TTC549 (cell line): ENCODE results near the gene AGPAT3.

Experiments used
- FAIRE-seq: peaks from 2 replicates; lab custom pipeline; 2012; peaks lifted over from hg19 to GRCh38; lab: Jason Lieb, UNC

The AGPAT3 gene

GRCh38 chr21:43939443-43940328 is 74.7 kb downstream of the AGPAT3 start:
- FAIRE-seq: no peak

GRCh38 chr21:43940329-43941050 is 75.5 kb downstream of the AGPAT3 start:
- FAIRE-seq: no peak

- no peak for FAIRE-seq
These were observed 77.2 kb downstream of the AGPAT3 start for GRCh38 chr21:43942201-43942600.

- no peak for FAIRE-seq
These were observed 77.6 kb downstream of the AGPAT3 start for GRCh38 chr21:43942621-43943020.

- no peak for FAIRE-seq
These were observed 78.6 kb downstream of the AGPAT3 start for GRCh38 chr21:43943512-43944077.

GRCh38 chr21:43944078-43944633 is 79.1 kb downstream of the AGPAT3 start:
- no peak for FAIRE-seq

- FAIRE-seq: no peak
These were observed 79.7 kb downstream of the AGPAT3 start for GRCh38 chr21:43944757-43945156.

- no peak for FAIRE-seq
These were observed 83.9 kb downstream of the AGPAT3 start for GRCh38 chr21:43948740-43949498.

GRCh38 chr21:43949499-43950208 is 84.6 kb downstream of the AGPAT3 start:
- no peak for FAIRE-seq

GRCh38 chr21:43950481-43950880 is 85.5 kb downstream of the AGPAT3 start:
- no peak for FAIRE-seq

- no peak for FAIRE-seq
These were observed 85.9 kb downstream of the AGPAT3 start for GRCh38 chr21:43950936-43951335.

- FAIRE-seq: no peak
These were observed 87.1 kb downstream of the AGPAT3 start for GRCh38 chr21:43951911-43952703.

- no peak for FAIRE-seq
These were observed 88.0 kb downstream of the AGPAT3 start for GRCh38 chr21:43953021-43953420.

GRCh38 chr21:43954042-43954441 is 89.0 kb downstream of the AGPAT3 start:
- no peak for FAIRE-seq

GRCh38 chr21:43954896-43955295 is 89.9 kb downstream of the AGPAT3 start:
- FAIRE-seq: no peak

GRCh38 chr21:43956019-43956669 is 91.1 kb downstream of the AGPAT3 start:
- no peak for FAIRE-seq

- FAIRE-seq: no peak
These were observed 91.6 kb downstream of the AGPAT3 start for GRCh38 chr21:43956670-43957035.

- no peak for FAIRE-seq
These were observed 92.1 kb downstream of the AGPAT3 start for GRCh38 chr21:43957128-43957571.

- FAIRE-seq: no peak
These were observed 92.8 kb downstream of the AGPAT3 start for GRCh38 chr21:43957611-43958362.
